Activated naive CD4-positive, alpha-beta T cell treated with Interleukin-2 at 50 U/mL for 16 hours (primary cell): ENCODE data around the gene PCNX2.
"Not testable (repeated sequence)": the region's sequence is repeated elsewhere in the genome, so short reads cannot be mapped to it uniquely, and the experiment has no call there.

Experiments
- DNase-seq: peaks from one replicate; pipeline ENCODE4 v3.0.0-alpha.2; 2020

PCNX2 gene

DNA sequence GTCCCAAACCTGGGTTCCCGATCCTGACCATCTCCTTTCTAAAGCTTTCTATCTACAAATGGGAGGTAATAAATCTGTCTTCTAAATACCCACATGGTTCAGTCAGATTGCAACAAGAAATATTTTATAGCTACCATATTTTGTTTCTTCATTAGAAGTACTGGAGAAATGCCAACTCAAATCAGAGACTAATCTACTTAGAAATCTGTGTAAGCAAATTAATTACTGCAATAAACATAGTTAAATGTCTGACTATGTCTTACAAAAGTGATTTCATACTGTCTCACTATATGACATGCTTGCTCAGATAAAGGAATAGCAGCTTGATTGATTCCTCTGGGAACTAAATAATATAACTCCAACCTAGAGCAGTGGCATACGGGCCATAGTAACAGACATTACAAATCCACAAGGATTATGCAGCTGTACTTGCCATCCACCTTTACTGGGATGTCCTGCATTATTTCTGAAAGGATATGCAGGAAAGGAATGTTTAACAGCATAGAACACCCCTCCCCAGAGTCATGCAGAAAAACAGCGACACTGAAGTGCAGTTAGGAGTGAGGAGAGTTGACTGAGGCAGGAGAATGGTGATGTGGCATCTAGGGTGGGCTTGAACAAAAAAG is 80.3 kb downstream of the PCNX2 start:
- DNase-seq: no peak

DNA sequence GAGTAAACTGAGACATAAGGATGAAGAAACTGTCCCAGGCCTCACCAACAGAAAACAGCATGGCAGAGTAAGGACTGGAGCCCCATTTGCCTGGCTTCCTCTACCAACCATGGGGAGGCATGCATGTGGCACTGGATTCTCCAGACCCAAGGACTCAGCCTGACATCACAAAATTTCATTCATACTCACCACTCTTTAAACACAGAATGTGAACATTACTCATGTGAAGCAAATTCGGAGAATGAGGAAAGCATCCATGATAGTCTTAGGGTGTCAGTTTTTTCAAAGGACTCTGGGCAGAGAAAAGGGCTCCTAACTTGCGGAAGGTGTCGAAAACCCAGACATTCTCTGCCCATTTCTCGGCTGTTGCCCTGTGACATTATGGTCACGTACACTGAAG is 83.9 kb downstream of the PCNX2 start:
- DNase-seq: no peak

DNA sequence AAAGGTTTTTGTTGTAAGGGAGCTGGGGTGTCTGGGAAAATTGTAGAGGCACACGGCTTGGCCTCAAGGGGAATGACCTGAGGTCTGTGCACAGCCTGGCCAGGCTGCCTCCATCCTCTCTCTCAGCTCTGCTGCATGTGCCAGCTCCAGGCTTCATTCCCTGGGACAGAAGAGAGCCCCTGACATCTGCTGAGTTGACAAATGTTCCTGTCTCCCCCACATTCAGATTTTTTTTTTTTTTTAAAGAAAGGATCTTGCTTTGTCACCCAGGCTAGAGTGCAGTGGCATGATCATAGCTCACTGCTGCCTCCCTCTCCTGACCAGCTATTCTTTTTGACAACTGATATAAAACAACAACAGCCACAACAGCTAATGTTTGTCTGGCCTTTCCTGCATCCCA is 84.4 kb downstream of the PCNX2 start:
- no peak for DNase-seq

DNA sequence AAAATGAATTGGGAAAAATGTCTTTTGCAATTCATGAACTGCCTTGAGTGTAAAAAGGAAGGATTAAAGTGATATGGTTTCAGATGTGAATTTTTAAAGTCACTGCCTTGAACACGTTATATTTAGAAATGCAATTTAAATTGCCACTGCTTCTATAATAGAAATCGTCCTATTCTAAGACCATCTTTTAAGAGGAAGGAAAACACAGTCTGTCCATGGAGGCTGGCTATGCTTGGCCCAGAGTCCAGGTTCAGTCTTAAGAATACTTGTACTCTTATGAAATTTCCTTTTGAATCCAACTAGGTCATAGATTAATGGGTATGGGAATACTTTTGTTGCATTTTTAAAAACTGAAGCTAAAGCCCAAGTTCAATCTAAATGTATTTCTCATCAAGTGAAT is 86.0 kb downstream of the PCNX2 start:
- DNase-seq: no peak

DNA sequence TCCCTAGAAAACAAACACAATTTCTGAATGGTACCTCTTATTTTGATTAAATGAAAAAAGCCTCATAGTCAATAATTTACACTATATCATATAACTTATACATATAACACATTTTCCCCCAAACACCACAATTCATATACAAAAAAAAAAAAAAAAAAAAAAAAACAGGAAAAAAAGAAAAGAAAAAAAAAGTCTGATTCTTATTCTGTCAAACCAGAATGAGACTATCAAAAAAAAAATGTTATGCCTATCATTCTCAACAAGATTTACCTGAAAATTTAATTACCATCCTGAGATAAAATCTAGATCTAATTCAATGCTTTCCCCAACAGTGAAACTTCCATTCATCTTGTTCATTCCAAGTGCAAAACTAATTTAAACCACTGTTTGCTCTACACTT is 86.8 kb downstream of the PCNX2 start:
- DNase-seq: no peak

DNA sequence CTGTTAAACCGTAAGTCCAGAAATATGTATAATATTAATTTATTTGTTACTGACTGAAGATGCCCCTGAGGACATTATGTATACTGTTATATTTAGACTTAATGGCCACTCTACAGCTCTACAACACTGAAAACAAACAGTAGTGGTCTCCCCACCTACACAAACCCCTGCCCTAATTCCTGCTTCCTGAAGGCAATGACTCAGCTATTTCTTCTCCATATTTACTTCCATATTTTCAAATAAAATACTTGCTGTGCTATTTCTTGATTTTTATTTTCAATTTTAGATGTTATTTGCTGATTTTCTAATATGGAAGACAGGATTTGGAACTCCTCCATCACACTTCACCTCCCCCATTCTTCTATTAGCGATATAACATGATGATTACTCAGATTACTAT is 97.6 kb downstream of the PCNX2 start:
- no peak for DNase-seq

DNA sequence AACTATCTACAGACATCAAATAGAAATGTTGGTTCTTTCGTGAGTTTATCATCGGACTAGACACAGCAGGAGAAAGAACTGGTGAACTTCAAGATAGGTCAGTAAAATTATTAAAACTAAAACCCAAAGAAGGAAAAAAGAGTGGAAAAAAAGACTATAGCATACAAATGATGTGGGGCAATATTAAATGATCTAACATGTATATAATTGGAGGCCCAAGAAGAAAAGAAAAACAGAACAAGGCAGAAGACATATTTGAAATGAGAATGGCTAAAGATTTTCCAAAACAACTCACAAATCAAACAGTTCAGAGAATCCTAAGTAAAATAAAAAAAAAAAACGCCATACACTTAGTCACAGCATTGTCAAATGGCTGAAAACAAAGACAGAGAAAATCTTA is 101.8 kb downstream of the PCNX2 start:
- DNase-seq: no peak

DNA sequence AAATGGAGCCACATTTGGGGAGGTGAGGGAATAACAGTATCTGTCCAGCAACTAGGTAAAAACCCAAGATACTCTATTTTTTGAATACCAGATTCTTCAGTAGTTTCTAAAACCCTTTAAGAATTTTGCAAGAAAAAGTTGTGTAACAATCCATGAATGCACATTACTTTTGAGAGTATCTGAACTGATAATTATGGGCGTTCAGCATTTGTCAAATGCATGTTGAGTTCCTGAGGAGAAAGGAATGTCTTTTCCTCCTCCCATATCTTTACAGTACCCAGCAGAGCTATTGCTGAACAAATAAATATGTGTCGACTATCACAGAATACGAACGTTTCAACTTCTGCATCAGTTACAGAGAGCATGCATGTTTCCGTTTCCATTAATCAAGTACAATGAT is 104.5 kb downstream of the PCNX2 start:
- no peak for DNase-seq

DNA sequence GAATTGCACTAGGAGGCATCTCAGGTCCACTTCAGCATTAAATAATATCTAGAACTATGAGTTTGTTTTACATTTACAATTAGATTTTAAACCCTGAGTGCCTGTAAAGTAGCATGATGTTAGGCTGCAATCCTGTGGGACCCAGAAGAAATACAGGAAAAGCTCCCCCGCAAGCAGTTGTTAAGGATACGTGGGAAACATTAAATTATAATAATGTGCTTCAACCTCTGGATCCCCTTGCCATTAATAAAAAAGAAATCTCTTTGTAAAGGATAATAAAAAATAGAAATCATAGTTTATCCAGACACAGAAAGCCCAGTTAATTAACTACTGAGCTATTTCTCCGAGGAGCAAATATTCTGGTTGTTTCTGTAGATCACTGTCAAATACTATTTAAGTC is 106.0 kb downstream of the PCNX2 start:
- DNase-seq: no peak

DNA sequence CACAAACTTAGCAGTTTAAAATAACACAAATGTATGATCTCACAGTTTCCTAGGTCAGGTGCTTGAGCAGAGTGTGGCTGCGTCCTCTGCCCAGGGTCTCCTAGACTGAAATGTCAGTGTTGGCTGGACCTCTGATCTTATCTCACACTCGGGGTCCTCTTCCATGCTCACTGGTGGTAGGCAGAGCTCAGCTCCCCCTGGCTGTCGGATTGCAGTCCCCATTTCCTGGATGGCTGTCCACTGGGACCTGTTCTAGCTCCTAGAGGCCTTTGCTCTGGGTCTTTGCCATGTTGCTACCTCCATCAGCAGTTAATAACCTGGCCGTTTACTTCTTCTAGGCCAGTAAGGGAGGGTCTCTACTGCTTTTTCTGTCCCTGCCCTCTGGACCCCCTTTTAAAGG is 107.5 kb downstream of the PCNX2 start:
- DNase-seq: no peak

DNA sequence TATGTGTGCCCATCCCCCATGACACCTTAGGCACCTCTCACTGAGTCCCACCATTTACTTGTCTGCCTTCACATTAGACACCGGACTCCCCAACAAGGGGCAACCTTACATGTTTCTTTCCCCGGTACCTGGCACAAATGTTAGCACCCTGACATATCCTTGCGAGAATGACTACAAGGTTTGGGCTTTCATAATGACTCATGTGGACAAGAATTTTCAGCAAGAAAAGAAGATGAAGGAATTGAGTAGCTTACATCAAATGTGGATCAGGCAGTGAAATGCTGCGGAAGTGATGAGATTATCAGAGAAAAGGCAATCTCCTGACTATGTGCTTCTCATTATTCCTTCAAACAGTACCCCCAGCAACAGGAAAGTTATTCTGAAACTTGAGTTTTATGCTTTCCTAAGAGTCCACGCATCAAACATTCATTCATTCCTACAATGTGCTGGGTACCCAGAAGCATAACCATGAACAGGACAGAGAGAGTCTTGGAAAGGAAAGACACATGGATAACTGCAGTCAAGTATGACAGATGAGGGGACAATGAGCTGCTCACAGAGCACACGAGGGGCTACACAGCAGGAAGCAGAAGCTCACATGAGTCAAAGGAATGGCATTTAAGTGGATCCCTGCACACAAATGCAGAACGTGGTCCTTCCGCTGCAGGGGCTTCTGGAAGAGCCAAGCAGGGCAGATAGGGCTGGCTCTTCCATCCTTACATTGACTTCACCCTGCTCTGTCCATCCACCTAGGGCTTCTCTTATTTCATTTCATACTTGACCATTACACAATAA is 112.1 kb downstream of the PCNX2 start:
- DNase-seq: no peak

DNA sequence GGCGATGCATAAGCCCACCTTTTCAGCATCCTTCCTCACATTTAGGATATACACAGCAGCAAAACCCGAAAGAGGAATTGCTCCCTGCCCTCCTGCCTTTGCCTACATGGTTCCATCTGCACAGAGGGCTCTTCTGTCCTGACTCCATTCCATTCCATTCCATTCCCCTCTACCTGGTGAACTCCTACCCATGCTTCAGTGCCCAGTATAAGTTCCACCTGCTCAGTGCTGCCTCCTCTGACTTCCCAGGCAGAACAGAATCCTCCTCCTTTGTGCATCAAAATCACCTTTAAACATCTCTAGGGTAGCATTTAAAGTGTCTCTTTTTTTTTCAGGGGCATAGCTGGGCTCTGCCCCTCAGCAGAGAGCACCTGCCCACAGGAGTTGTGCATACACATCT is 112.9 kb downstream of the PCNX2 start:
- DNase-seq: no peak

DNA sequence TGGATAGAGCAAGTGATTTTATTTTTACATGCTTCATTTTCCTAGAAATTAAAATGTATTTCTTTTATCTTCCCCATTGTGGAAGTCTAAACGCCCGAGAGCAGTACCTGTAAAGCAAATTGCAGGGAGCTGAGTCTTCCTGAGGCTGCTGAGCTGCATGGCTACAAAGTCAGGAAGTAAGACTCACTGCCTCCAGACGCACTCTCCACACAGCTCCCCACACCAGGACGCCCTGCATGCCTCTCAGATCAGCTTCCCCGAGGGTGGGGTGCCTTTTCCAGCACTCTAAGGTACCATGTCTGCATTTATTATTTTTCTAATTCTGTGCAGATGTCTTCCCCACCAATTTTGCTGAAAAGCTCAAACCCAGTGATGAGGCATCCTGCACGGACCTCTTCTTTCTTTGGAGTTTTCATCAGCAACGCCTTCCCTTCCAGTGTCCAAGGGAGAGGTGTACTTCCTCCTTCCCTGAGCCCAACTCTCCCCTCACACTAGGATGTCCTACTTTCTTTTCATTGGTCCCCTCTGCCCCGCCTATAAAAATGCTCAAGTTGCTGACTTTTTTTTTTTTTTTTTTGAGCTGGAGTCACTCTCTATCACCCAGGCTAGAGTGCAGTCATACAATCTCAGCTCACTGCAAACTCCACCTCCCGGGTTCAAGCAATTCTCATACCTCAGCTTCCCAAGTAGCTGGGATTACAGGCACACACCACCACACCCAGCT is 114.7 kb downstream of the PCNX2 start:
- DNase-seq: no peak

DNA sequence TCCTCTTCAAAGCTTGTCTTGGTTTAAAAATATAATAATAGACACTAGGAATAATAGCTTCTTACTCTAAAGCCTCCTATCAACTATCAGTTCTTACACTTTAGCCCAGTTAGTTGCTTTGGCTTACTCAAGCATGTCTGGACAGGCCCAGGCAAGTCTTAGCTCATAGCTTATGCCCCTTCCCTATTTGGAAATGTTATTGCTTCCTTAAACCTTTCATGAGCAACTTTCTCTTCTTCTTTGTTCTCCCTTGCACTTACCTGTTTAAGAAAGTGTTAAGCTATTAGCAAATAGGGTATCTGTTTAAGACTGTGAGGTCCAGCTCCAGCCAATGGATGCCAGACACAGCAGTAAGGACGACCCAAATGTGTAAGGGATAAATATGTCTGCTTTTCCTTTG is 115.9 kb downstream of the PCNX2 start:
- not testable (repeated sequence) for DNase-seq

DNA sequence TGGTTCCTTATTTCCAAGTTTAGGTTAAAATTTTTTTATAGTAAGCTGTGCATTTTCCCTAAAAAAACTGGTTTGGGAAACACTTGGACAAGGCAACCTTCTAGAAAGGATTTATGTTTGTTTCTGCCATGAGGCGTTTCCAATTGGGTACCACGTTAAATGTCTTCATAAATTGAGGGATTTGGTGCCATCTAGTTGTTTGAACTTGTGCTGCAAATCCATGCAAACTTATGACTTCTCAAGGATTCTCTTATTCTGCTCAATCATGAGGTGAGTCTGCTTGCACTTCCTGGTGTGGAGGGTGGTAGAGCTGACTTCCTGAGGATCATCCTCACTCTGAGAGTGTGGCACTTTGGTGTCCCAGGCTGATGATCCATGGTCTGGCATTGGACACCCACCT is 123.3 kb downstream of the PCNX2 start:
- no peak for DNase-seq

DNA sequence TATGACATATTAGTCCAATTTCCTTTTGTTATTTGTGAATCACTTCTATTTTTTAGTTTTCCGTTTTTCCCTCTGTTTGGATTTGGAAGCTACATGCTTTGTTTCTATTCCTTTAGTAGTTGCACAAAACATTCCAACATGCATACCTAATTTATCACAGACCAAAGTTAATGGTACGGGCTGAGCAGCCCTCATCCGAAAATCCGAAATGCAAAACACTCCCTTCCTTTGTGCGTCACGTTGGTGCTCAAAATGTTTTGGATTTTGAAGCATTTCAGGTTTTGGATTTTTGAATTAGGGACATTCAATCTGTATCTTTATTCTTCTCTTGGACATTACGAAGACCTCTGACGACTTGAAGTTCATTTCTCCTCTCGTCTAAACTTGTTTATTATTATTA is 124.8 kb downstream of the PCNX2 start:
- DNase-seq: no peak

DNA sequence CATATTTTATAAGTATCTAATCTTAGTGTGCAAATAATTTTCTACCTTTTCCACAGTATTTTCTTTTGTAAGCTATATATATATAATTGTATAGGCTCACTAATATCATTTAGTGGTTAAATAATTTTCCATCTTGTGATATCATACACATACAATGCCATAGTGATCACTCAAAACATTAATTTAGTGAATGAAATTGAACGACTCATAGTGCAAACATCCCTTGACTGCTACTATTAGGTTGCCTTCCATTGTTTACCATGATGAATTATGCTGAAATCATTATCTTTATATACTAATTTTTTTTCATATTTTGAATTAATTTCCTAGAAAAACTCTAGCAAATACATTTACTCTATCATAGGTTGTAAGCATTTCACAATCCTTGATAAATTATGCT is 127.1 kb downstream of the PCNX2 start:
- DNase-seq: no peak

DNA sequence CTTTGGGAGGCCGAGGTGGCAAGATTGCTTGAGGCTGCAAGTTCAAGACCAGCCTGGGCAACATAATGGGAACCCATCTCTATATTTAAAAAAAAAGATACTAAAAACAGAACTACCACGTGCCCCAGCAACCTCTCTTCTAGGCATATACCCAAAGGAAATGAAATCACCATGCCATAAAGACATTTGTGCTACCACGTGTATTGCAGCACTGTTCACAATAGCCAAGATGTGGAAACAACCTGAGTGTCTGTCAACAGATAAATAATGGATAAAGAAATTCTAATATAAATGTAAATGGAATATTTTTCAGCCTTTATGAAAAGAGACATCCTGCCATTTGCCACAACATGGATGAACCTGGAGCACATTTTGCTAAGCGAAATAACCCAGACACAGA is 128.6 kb downstream of the PCNX2 start:
- DNase-seq: no peak

DNA sequence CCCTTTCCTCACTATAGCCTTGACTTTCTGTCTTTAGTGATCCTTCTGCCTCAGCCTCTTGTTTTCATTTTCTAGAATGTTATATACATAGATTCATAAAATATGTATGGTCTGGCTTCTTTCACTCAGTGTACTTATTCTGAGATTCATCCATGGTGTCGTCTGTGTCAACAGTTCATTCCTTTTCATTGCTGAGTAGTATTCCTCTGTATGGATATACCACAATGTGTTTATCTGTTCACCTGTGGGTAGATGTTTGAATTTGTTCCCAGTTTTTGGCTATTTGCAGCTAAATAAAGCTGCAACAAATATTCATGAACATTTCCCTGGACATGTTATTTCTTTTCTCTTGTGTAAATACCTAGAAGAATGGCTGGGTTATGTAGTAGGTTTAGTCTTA is 131.8 kb downstream of the PCNX2 start:
- no peak for DNase-seq

DNA sequence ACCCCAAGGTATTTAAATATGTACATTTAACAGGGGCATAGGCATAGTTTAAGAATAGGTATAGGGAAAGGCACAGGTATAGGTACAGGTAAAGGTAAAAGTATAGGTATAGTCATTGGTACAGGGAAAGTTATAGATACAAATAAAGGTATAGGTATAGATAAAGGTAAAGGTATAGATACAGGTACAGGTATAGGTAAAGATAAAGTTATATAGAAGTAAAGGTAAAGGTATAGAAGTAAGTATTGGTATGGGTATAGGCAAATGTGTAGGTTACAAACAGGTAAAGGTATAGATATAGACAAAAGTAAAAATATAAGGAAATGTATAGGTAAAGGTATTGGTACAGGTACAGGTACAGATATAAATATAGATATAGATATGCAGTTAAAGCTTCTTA is 137.2 kb downstream of the PCNX2 start:
- no peak for DNase-seq

DNA sequence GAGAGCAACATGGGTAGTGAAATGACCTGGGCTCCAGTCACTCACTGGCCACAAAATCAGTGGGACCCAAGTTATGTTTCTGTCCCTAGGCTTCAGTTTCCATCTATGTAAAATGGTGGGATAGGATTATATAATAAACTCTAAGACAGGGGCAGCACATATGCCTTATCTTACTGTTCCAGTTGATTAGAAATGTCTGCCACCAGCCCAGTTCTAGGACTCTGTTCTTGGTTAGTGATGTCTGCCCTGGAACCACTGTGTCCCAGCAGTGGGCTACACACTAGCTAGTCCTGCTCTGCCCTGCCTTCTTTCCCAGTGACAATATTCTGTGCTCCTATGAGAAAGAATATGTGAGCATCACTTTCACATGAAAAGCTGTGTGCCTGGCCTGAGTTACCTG is 138.3 kb downstream of the PCNX2 start:
- DNase-seq: no peak

DNA sequence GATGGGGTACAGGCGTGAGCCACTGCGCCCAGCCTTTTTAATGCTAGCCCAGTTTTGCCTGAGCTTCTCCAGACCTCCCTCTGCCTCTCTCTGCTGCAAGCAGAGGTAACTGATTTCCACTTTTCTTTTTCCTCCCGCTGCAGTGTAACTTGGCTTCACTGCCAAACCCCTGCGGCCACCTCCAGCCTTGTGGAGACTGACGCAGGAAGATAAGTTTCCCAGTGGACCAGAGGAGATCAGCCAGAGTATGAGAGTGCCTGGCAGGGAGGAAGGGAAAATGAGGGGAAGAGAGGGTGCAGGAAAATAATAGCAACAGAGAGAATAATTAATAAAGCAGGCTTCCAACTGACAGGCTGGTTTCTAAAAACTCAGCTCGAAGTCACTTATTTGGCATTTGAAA is 143.7 kb downstream of the PCNX2 start:
- DNase-seq: no peak

DNA sequence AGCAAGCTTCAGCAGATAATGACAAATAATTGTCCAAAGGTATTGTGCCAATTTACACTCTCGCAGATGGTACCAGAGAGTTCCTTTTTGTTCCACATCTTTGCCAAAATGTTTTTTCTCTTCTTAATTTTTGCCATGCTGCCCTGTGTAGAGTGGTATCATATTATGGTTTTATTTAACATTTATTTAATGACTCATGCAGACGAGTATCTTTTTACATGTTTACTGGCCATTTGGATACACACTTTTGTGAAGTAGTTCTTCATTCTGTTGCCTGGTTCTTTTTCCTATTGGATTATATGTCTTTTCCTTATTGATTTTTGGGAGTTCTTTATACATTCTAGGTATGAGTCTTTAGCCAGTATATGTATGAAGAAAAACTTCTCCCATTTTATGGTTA is 151.1 kb downstream of the PCNX2 start:
- DNase-seq: no peak

DNA sequence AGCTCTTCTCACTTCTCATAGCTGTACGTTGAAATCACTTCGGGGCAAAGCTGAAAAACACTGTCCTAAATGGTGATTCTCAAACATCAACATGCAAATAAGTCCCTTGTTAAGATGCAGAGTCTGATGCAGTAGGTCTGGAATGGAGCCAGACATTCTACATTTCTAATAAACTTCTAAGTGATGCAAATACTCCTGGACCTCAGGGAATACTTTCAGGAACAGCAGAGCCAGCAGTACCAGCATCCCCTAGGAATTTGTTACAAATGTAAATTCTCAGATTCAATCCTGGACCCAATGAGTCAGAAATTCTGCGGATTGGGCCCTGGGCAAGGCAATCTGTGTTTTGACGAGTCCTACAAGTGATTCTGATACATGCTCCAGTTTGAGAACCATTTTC is 152.3 kb downstream of the PCNX2 start:
- DNase-seq: no peak
